Memory B cell (primary cell): ENCODE measurements around the gene NKAP.
"Not testable (repeated sequence)": the region's sequence is repeated elsewhere in the genome, so short reads cannot be mapped to it uniquely, and the experiment has no call there.

Source experiments
- ATAC-seq: fragments of 150-1000 bp; cut with Tn5 transposase; 2 replicates; pipeline ENCODE4 v1.10.0; 2021; ENCODE audit warnings: low read depth, mild to moderate bottlenecking, moderate library complexity
- DNase-seq, 2 donors: peaks; one replicate each; pipeline ENCODE4 v3.0.0; 2022; ENCODE audit warnings: low spot score in 2 of 2
- H3K27ac Mint-ChIP-seq: one replicate; pipeline ENCODE4 v1.8.0; 2022; ENCODE audit warnings: mild to moderate bottlenecking, moderate library complexity, mixed read lengths
- H3K27me3 Mint-ChIP-seq: one replicate; pipeline ENCODE4 v1.8.0; 2022; ENCODE audit warnings: mixed read lengths
- H3K36me3 Mint-ChIP-seq: one replicate; pipeline ENCODE4 v1.8.0; 2022; ENCODE audit warnings: mild to moderate bottlenecking, mixed read lengths
- H3K4me1 Mint-ChIP-seq: one replicate; pipeline ENCODE4 v1.8.0; 2022; ENCODE audit warnings: mixed read lengths
- H3K4me3 Mint-ChIP-seq: one replicate; pipeline ENCODE4 v1.8.0; 2022; ENCODE audit warnings: mild to moderate bottlenecking, moderate library complexity, mixed read lengths
- H3K9me3 Mint-ChIP-seq: one replicate; pipeline ENCODE4 v1.8.0; 2022; ENCODE audit warnings: mixed read lengths

Gene NKAP

GRCh38 chrX:119943185-119943988 is at the start of gene NKAP:
TSS of gene NKAP (minus strand) at chrX:119943751. CDS start at chrX:119943605, 146 bp downstream.
- Mint-ChIP-seq H3K27me3 (peaks cover under 1% of the 10 kb centered on the region), H3K4me3 (peak within 1 kb of the TSS; percentile 95), H3K4me1 (peaks cover 13% of the 10 kb centered on the region), H3K9me3 (no peaks in the 10 kb centered on the region), H3K36me3 (peaks cover 3% of the 10 kb centered on the region), H3K27ac (peak within 1 kb of the TSS; percentile 97)
- DNase-seq (peak; percentile 76 to 77), ATAC-seq (peak; percentile 85)

DNA sequence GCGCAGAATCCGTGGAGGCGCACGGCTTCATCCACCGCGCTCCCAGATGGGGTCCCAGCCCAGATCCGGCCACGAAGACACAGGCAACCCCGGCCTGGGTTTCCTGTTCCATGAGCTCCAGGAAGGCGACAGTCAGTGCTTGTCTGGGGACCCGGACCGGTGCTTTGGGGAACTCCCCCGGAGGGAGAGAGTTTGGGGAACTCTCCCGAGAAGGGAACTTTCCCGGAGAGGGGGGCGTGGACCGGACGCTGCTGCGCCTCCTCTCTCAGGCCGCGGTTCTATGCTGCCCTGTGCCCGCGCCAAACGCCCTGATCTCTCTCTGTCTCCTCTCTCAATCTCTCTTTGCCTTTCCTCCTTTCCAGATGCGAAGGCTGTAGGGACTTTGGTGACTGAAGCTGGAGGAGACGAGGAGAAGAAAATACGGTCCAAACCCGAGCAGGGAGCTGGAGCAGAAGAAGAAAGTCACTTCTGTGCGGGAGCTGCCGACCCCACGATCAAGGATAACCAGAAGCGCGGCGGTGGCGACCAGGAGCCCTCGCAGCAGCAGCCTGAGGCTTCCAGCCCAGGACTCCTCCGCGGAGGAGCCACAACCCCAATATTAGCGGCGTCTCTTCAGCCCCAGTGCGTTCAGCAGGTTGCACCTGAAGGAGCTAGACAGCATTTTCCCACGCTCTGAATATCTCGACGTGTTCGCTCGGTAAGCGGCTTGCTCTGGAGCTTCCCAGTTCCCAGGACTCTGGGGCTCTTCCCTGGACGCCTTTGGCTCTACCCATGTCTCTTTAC is 47.6 kb upstream of the NKAP start:
- peaks cover 7% of the 10 kb centered on the region for H3K27me3 Mint-ChIP-seq
- peaks cover 10% of the 10 kb centered on the region for H3K4me1 Mint-ChIP-seq
- DNase-seq (no peak), ATAC-seq (peak; percentile 43)
- H3K4me3 Mint-ChIP-seq, result peak overlapping the region; percentile 57
- H3K36me3 Mint-ChIP-seq, result no peaks in the 10 kb centered on the region
- H3K27ac Mint-ChIP-seq, result no peak overlapping the region
- no peaks in the 10 kb centered on the region for H3K9me3 Mint-ChIP-seq

DNA sequence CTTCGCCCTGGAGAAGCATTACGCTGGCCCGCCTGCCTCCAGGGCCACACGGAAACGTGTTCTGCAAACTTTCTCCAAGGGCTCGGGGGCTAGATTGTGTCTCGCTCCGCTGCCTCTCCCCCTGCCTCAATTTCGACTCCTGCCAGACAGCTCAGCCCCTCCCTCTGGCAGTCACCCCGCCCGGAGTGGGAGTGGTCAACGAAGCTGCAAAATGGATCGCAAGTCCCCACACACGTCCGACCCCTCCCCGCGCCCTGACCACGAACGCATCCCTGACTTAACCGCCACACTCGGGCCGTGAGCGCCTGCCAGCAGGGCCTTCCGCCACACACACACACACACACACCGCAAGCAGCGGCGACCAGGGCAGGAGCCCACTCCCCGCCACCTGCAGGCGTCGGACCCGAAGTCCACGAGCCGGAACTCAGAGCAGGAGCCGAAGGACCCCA is 47.0 kb upstream of the NKAP start:
- Mint-ChIP-seq H3K4me1 (peaks cover 10% of the 10 kb centered on the region), H3K9me3 (no peaks in the 10 kb centered on the region), H3K4me3 (peak overlapping the region; percentile 57), H3K27ac (no peak overlapping the region), H3K27me3 (peaks cover 6% of the 10 kb centered on the region), H3K36me3 (no peaks in the 10 kb centered on the region)
- ATAC-seq, result no peak
- no peak for DNase-seq

- Mint-ChIP-seq H3K9me3 (no peaks in the 10 kb centered on the region), H3K4me3 (peak overlapping the region; percentile 57), H3K36me3 (no peaks in the 10 kb centered on the region), H3K27me3 (peaks cover 8% of the 10 kb centered on the region), H3K4me1 (peaks cover 10% of the 10 kb centered on the region), H3K27ac (no peak overlapping the region)
- DNase-seq (no peak), ATAC-seq (peak; percentile 27)
These were observed 46.5 kb upstream of the NKAP start for GRCh38 chrX:119989905-119990555.

GRCh38 chrX:119986203-119986602 is 42.7 kb upstream of the NKAP start:
- no peak for DNase-seq
- peaks cover 7% of the 10 kb centered on the region for H3K4me1 Mint-ChIP-seq
- no peak overlapping the region for H3K27ac Mint-ChIP-seq
- peaks cover 9% of the 10 kb centered on the region for H3K27me3 Mint-ChIP-seq
- no peaks in the 10 kb centered on the region for H3K36me3 Mint-ChIP-seq
- no peaks in the 10 kb centered on the region for H3K9me3 Mint-ChIP-seq
- no peak for ATAC-seq
- no peak overlapping the region for H3K4me3 Mint-ChIP-seq

GRCh38 chrX:119984652-119985051 is 41.1 kb upstream of the NKAP start:
- Mint-ChIP-seq H3K9me3 (no peaks in the 10 kb centered on the region), H3K4me3 (no peak overlapping the region), H3K27me3 (peaks cover 7% of the 10 kb centered on the region), H3K4me1 (no peaks in the 10 kb centered on the region), H3K36me3 (no peaks in the 10 kb centered on the region), H3K27ac (no peak overlapping the region)
- no peak for ATAC-seq
- DNase-seq, result no peak

GRCh38 chrX:119983494-119983893 is 39.9 kb upstream of the NKAP start:
- no peaks in the 10 kb centered on the region for H3K4me1 Mint-ChIP-seq
- DNase-seq (no peak), ATAC-seq (no peak)
- no peak overlapping the region for H3K27ac Mint-ChIP-seq
- H3K27me3 Mint-ChIP-seq, result peaks cover 7% of the 10 kb centered on the region
- no peak overlapping the region for H3K4me3 Mint-ChIP-seq
- H3K36me3 Mint-ChIP-seq, result no peaks in the 10 kb centered on the region
- no peaks in the 10 kb centered on the region for H3K9me3 Mint-ChIP-seq

- no peaks in the 10 kb centered on the region for H3K36me3 Mint-ChIP-seq
- peaks cover 7% of the 10 kb centered on the region for H3K27me3 Mint-ChIP-seq
- no peak overlapping the region for H3K27ac Mint-ChIP-seq
- no peaks in the 10 kb centered on the region for H3K9me3 Mint-ChIP-seq
- H3K4me1 Mint-ChIP-seq, result no peaks in the 10 kb centered on the region
- H3K4me3 Mint-ChIP-seq, result no peak overlapping the region
- no peak for DNase-seq
- no peak for ATAC-seq
These were observed 38.6 kb upstream of the NKAP start for GRCh38 chrX:119982145-119982544.

GRCh38 chrX:119981286-119982070 is 37.9 kb upstream of the NKAP start:
- H3K27ac Mint-ChIP-seq, result no peak overlapping the region

GRCh38 chrX:119977172-119977571 is 33.6 kb upstream of the NKAP start:
- DNase-seq, H3K4me1 Mint-ChIP-seq, ATAC-seq, H3K36me3 Mint-ChIP-seq, H3K4me3 Mint-ChIP-seq, H3K27ac Mint-ChIP-seq, H3K9me3 Mint-ChIP-seq, H3K27me3 Mint-ChIP-seq: not testable (repeated sequence)

More at GRCh38 chrX:119981286-119982070, 37.9 kb upstream of the NKAP start:
- no peaks in the 10 kb centered on the region for H3K9me3 Mint-ChIP-seq
- H3K4me3 Mint-ChIP-seq, result no peak overlapping the region
- H3K4me1 Mint-ChIP-seq, result no peaks in the 10 kb centered on the region
- H3K27me3 Mint-ChIP-seq, result peaks cover 7% of the 10 kb centered on the region
- ATAC-seq (peak; percentile 32), DNase-seq (no peak)
- no peaks in the 10 kb centered on the region for H3K36me3 Mint-ChIP-seq

GRCh38 chrX:119971184-119971583 is 27.6 kb upstream of the NKAP start:
- DNase-seq, result no peak
- Mint-ChIP-seq H3K4me3 (no peak overlapping the region), H3K36me3 (no peaks in the 10 kb centered on the region), H3K9me3 (no peaks in the 10 kb centered on the region), H3K4me1 (no peaks in the 10 kb centered on the region), H3K27ac (no peak overlapping the region), H3K27me3 (no peaks in the 10 kb centered on the region)
- no peak for ATAC-seq

DNA sequence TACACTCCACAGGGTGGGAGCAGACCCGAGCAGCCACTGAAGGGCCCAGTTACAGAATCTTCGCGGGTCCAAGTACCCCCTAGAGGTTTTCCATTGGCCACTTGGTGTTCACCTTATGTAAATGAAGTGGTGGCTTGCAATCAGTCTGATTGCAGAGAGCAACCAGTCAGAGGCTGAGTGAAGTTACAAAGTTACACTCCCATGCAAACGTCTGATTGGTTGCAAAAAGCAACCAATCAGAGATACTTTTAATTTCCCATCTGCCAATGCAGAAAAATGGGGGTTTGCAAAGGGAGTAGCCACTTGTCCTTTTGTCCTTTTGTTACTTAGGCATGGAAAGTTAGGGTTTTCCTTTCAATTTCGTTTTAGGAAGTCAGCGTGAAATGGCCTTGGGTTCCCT is 27.0 kb upstream of the NKAP start:
- Mint-ChIP-seq H3K36me3 (no peaks in the 10 kb centered on the region), H3K9me3 (no peaks in the 10 kb centered on the region), H3K27ac (no peak overlapping the region), H3K27me3 (no peaks in the 10 kb centered on the region), H3K4me1 (no peaks in the 10 kb centered on the region), H3K4me3 (no peak overlapping the region)
- DNase-seq (no peak), ATAC-seq (no peak)

- not testable (repeated sequence) for H3K4me3 Mint-ChIP-seq, DNase-seq, H3K4me1 Mint-ChIP-seq, H3K27ac Mint-ChIP-seq, ATAC-seq, H3K36me3 Mint-ChIP-seq, H3K9me3 Mint-ChIP-seq, H3K27me3 Mint-ChIP-seq
These were observed 23.3 kb upstream of the NKAP start for GRCh38 chrX:119966837-119967236.
